ENCODE measurements around the gene DSP.

DSP gene, protein sequence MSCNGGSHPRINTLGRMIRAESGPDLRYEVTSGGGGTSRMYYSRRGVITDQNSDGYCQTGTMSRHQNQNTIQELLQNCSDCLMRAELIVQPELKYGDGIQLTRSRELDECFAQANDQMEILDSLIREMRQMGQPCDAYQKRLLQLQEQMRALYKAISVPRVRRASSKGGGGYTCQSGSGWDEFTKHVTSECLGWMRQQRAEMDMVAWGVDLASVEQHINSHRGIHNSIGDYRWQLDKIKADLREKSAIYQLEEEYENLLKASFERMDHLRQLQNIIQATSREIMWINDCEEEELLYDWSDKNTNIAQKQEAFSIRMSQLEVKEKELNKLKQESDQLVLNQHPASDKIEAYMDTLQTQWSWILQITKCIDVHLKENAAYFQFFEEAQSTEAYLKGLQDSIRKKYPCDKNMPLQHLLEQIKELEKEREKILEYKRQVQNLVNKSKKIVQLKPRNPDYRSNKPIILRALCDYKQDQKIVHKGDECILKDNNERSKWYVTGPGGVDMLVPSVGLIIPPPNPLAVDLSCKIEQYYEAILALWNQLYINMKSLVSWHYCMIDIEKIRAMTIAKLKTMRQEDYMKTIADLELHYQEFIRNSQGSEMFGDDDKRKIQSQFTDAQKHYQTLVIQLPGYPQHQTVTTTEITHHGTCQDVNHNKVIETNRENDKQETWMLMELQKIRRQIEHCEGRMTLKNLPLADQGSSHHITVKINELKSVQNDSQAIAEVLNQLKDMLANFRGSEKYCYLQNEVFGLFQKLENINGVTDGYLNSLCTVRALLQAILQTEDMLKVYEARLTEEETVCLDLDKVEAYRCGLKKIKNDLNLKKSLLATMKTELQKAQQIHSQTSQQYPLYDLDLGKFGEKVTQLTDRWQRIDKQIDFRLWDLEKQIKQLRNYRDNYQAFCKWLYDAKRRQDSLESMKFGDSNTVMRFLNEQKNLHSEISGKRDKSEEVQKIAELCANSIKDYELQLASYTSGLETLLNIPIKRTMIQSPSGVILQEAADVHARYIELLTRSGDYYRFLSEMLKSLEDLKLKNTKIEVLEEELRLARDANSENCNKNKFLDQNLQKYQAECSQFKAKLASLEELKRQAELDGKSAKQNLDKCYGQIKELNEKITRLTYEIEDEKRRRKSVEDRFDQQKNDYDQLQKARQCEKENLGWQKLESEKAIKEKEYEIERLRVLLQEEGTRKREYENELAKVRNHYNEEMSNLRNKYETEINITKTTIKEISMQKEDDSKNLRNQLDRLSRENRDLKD (N-terminal part only)

DNA sequence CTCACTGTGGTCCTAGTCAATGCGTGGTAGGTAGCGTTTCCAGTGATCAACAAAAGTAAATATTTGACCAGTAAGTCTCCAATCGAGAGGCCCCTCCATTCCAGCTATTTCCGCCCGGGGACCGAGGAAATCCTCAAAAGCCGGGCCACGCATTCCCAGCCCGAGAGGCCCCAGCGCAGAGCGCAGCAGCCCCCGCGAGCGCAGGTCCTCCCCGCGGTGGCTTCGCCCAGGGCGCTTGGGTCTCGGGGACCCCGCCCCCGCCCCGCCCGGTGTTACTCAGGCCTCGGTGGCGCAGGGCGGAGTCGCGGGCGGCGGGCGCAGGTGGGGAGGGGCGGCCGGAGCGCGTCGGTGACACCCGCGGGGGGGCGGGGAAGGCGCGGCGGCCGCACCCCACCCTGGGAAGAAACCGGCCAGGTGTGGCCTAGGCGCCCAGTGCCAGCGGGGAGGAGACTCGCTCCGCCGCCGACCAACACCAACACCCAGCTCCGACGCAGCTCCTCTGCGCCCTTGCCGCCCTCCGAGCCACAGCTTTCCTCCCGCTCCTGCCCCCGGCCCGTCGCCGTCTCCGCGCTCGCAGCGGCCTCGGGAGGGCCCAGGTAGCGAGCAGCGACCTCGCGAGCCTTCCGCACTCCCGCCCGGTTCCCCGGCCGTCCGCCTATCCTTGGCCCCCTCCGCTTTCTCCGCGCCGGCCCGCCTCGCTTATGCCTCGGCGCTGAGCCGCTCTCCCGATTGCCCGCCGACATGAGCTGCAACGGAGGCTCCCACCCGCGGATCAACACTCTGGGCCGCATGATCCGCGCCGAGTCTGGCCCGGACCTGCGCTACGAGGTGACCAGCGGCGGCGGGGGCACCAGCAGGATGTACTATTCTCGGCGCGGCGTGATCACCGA lies at the start of gene DSP:
TSS of gene DSP (plus strand) at position 497 of the 890 bp plus-strand sequence. CDS start at position 742, 245 bp downstream.
- H3K4me1 ChIP-seq, result peaks cover 23% of the 10 kb centered on the region
- H3K27me3 ChIP-seq, result peaks cover 91% of the 10 kb centered on the region
- H3K36me3 ChIP-seq, result no peaks in the 10 kb centered on the region
- peaks cover 58% of the 10 kb centered on the region for H4K20me1 ChIP-seq
- H3K4me2 ChIP-seq, result peak within 1 kb of the TSS; percentile 96
- H3K9me3 ChIP-seq, result no peaks in the 10 kb centered on the region
- H3K4me3 ChIP-seq, result peak within 1 kb of the TSS; percentile 66
- no peak within 1 kb of the TSS for H3K27ac ChIP-seq
- no peak for TF ChIP-seq Cebpa-rat (IDR thresholded peaks at IDR 0.05)
- 0 out of 2 replicates have a peak within 1 kb of the TSS, but pooled peaks have one; percentile 4 for H3K9ac ChIP-seq

GRCh38 chr6:7493866-7494265 lies 47.6 kb upstream of the DSP start:
- peaks cover 4% of the 10 kb centered on the region; the same call in 1 of the 2 replicates for H3K9me3 ChIP-seq
- no peaks in the 10 kb centered on the region for H4K20me1 ChIP-seq
- H3K4me2 ChIP-seq, result no peak overlapping the region
- H3K36me3 ChIP-seq, result no peaks in the 10 kb centered on the region
- no peak overlapping the region for H3K9ac ChIP-seq
- H3K27ac ChIP-seq, result no peak overlapping the region
- no peak overlapping the region for H3K4me3 ChIP-seq
- no peak for TF ChIP-seq Cebpa-rat (IDR thresholded peaks at IDR 0.05)
- no peaks in the 10 kb centered on the region for H3K4me1 ChIP-seq
- no peaks in the 10 kb centered on the region for H3K27me3 ChIP-seq

- H3K4me3 ChIP-seq, result no peak overlapping the region
- H3K9me3 ChIP-seq, result peaks cover 4% of the 10 kb centered on the region; the same call in 1 of the 2 replicates
- H3K27ac ChIP-seq, result no peak overlapping the region
- no peak for TF ChIP-seq Cebpa-rat (IDR thresholded peaks at IDR 0.05)
- no peaks in the 10 kb centered on the region for H3K27me3 ChIP-seq
- H4K20me1 ChIP-seq, result no peaks in the 10 kb centered on the region
- no peak overlapping the region for H3K9ac ChIP-seq
- H3K4me1 ChIP-seq, result no peaks in the 10 kb centered on the region
- no peak overlapping the region for H3K4me2 ChIP-seq
- no peaks in the 10 kb centered on the region for H3K36me3 ChIP-seq
Measured at GRCh38 chr6:7494638-7495037, 46.8 kb upstream of the DSP start.

- Histone ChIP-seq H3K27me3 (no peaks in the 10 kb centered on the region), H3K4me3 (no peak overlapping the region), H3K4me1 (no peaks in the 10 kb centered on the region), H3K27ac (no peak overlapping the region), H4K20me1 (no peaks in the 10 kb centered on the region), H3K4me2 (no peak overlapping the region), H3K9ac (no peak overlapping the region), H3K9me3 (peaks cover 4% of the 10 kb centered on the region; the same call in 1 of the 2 replicates), H3K36me3 (no peaks in the 10 kb centered on the region)
- TF ChIP-seq Cebpa-rat (IDR thresholded peaks at IDR 0.05), result no peak
Measured at GRCh38 chr6:7496266-7496875, 45.1 kb upstream of the DSP start.

DNA sequence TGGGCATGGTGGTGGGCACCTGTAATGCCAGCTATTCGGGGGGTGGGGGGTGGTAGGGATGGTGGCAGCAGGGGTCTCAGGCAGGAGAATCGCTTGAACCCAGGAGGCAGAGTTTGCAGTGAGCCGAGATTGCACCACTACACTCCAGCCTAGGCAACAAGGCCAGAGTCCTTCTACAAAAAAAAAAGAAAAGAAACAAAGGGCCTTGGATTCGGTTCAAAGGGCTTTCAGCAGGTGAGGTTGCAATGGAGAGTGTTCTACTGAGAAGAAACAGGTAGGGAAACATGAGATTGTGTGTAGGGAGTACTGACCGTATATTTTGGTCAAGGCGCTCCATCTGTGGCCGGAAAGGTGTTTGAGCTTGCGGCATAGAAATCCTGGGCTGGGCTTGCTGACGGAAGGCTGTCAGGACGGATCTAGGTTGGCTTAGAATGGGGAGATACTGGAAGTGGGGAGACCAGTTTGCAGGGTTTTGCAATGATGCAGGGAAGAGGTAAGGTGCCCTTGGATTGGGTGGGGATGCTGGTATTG lies 40.7 kb upstream of the DSP start:
- Histone ChIP-seq H4K20me1 (no peaks in the 10 kb centered on the region), H3K27me3 (no peaks in the 10 kb centered on the region), H3K4me3 (no peak overlapping the region), H3K9ac (no peak overlapping the region), H3K9me3 (no peaks in the 10 kb centered on the region), H3K27ac (no peak overlapping the region), H3K36me3 (no peaks in the 10 kb centered on the region), H3K4me1 (no peaks in the 10 kb centered on the region), H3K4me2 (no peak overlapping the region)
- TF ChIP-seq Cebpa-rat (IDR thresholded peaks at IDR 0.05), result no peak

- Histone ChIP-seq H3K36me3 (no peaks in the 10 kb centered on the region), H4K20me1 (no peaks in the 10 kb centered on the region), H3K4me2 (no peak overlapping the region), H3K27ac (no peak overlapping the region), H3K27me3 (no peaks in the 10 kb centered on the region), H3K9me3 (no peaks in the 10 kb centered on the region), H3K4me3 (no peak overlapping the region), H3K4me1 (no peaks in the 10 kb centered on the region), H3K9ac (no peak overlapping the region)
- TF ChIP-seq Cebpa-rat (IDR thresholded peaks at IDR 0.05), result no peak
Measured at GRCh38 chr6:7502743-7503142, 38.7 kb upstream of the DSP start.

DNA sequence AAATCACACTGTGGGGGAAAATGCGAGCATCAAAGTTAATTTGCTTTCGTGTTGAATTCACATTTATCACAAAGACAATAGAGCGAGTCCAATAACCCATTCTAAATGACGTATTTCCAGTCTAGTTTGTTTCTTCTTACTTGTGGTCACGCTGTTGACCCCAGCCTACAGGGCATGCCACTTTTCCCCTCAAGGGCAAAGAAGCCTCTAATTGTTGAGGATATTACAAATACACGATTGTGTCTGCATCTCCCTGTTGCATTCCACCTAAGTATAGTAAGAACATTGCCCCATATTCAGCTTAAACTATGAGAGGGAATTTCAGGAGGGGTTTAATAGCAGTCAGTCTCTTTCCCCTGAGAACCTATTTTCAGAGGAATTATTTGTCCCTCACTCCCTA lies 37.4 kb upstream of the DSP start:
- Histone ChIP-seq H3K27me3 (no peaks in the 10 kb centered on the region), H3K4me2 (no peak overlapping the region)
- no peak for TF ChIP-seq Cebpa-rat (IDR thresholded peaks at IDR 0.05)

GRCh38 chr6:7505189-7505699 lies 36.2 kb upstream of the DSP start:
- Histone ChIP-seq H3K4me1 (no peaks in the 10 kb centered on the region), H3K4me3 (no peak overlapping the region), H3K27me3 (no peaks in the 10 kb centered on the region), H3K4me2 (no peak overlapping the region), H3K9ac (no peak overlapping the region), H3K9me3 (no peaks in the 10 kb centered on the region), H3K36me3 (no peaks in the 10 kb centered on the region), H3K27ac (no peak overlapping the region), H4K20me1 (no peaks in the 10 kb centered on the region)
- no peak for TF ChIP-seq Cebpa-rat (IDR thresholded peaks at IDR 0.05)

More for the DNA sequence above, 37.4 kb upstream of the DSP start:
- no peak overlapping the region for H3K27ac ChIP-seq
- H4K20me1 ChIP-seq, result no peaks in the 10 kb centered on the region
- H3K4me1 ChIP-seq, result no peaks in the 10 kb centered on the region
- H3K9ac ChIP-seq, result no peak overlapping the region
- no peak overlapping the region for H3K4me3 ChIP-seq
- H3K36me3 ChIP-seq, result no peaks in the 10 kb centered on the region
- no peaks in the 10 kb centered on the region for H3K9me3 ChIP-seq

Measured in BLaER1 (cell line).